K562 (cell line): ENCODE results near the gene AMBRA1. TPM values are rescaled to one million over a fixed set of nuclear protein-coding genes. Genes with fewer than 3 reads are reported as not detected.

Source experiments
- ATAC-seq: fragments of 200-7000 bp; cut with Tn5 transposase; 3 replicates; pipeline ENCODE4 v1.9.1; 2020; ENCODE audit warnings: moderate library complexity
- BruUV-seq: library from RNA; stranded (reverse); fragments of 400-500 nt; replicated peaks from 2 replicates; lab custom pipeline; 2021; lab: Mats Ljungman, UMichigan
- CTCF ChIA-PET: fragments of 300-600 bp; formaldehyde crosslinking; extraction: SDS; loops from one replicate; lab custom pipeline; 2021; ENCODE audit warnings: low intra/inter-chr PET ratio; lab: Yijun Ruan, JAX
- POLR2A ChIA-PET: fragments of 300-600, 350-650 bp; sonication (Branson Sonifier 250); formaldehyde crosslinking; extraction: SDS; loops from one replicate; lab custom pipeline; 2021; ENCODE audit warnings: antibody characterized with exemption, inconsistent platforms; lab: Yijun Ruan, JAX
- DNase-seq, 4 experiments: peaks; one replicate each; pipeline versions ENCODE4 v3.0.0 to v3.0.0-alpha.2; 2011 to 2018; ENCODE audit warnings: low spot score in 3 of 4, mixed read lengths in 3 of 4; ENCODE audit errors: extremely low read depth in 1 of 4
- FAIRE-seq: peaks from 2 replicates; lab custom pipeline; 2011; peaks lifted over from hg19 to GRCh38; lab: Jason Lieb, UNC
- H2AFZ ChIP-seq: 2 replicates; pipeline ENCODE4 v1.6.0; 2011; ENCODE audit warnings: low read depth, low read length, control low read depth, inconsistent platforms
- H3K27ac ChIP-seq: fragments of 200-600 bp; 3 replicates; pipeline ENCODE4 v1.8.0; 2011; ENCODE audit warnings: low read depth, mild to moderate bottlenecking, control low read depth, inconsistent platforms, low read length, moderate library complexity, mixed read lengths; ENCODE audit errors: extremely low read depth
- H3K27me3 ChIP-seq, 2 experiments: fragments of 300-600 bp in 1 of 2; 2 replicates in 1 of 2; 3 replicates in 1 of 2; pipeline versions ENCODE4 v1.6.0 to v1.8.0; 2011; ENCODE audit warnings: inconsistent platforms in 2 of 2, low read length in 2 of 2, mild to moderate bottlenecking in 1 of 2, mixed read lengths in 1 of 2, moderate library complexity in 1 of 2; ENCODE audit not compliant: control insufficient read depth in 2 of 2, insufficient read depth in 2 of 2
- H3K36me3 ChIP-seq: fragments of 300-600 bp; 3 replicates; pipeline ENCODE4 v1.8.0; 2011; ENCODE audit warnings: mild to moderate bottlenecking, low read length, inconsistent platforms; ENCODE audit not compliant: control insufficient read depth, insufficient read depth
- H3K4me1 ChIP-seq, 2 experiments: fragments of 200-600 bp in 1 of 2; replicated peaks in 1 of 2; 2 replicates in 1 of 2; 3 replicates in 1 of 2; pipeline versions ENCODE4 v1.5.1 to v1.8.0; 2011; ENCODE audit warnings: inconsistent platforms in 2 of 2, low read length in 2 of 2, mild to moderate bottlenecking in 1 of 2, mixed read lengths in 1 of 2, moderate library complexity in 1 of 2; ENCODE audit not compliant: control insufficient read depth in 2 of 2, insufficient read depth in 2 of 2
- H3K4me2 ChIP-seq: 2 replicates; pipeline ENCODE4 v1.6.1; 2011; ENCODE audit warnings: low read length, control low read depth, inconsistent platforms, mixed read lengths; ENCODE audit not compliant: insufficient read depth
- H3K4me3 ChIP-seq: fragments of 200-600 bp; sonication (generic), shearing (Covaris generic); 2 replicates; pipeline ENCODE4 v1.5.1; 2016; ENCODE audit warnings: control low read depth, inconsistent platforms
- H3K79me2 ChIP-seq: fragments of 200-600 bp; 3 replicates; pipeline ENCODE4 v1.8.0; 2011; ENCODE audit warnings: low read length, inconsistent platforms; ENCODE audit not compliant: control insufficient read depth, insufficient read depth
- H3K9ac ChIP-seq, 2 experiments: 2 replicates each; pipeline versions ENCODE4 v1.6.0 to v1.6.1; 2011; ENCODE audit warnings: low read depth in 2 of 2, low read length in 2 of 2, control low read depth in 1 of 2, inconsistent platforms in 1 of 2, mild to moderate bottlenecking in 1 of 2, mixed read lengths in 1 of 2; ENCODE audit not compliant: insufficient read depth in 1 of 2
- H3K9me1 ChIP-seq: one replicate; pipeline ENCODE4 v1.6.0; 2011; ENCODE audit warnings: inconsistent platforms, mild to moderate bottlenecking, low read length, moderate library complexity; ENCODE audit not compliant: control insufficient read depth, insufficient read depth
- H3K9me3 ChIP-seq: replicated peaks from 2 replicates; pipeline ENCODE4 v1.5.1; 2011; ENCODE audit warnings: low read depth, low read length, inconsistent platforms; ENCODE audit not compliant: control insufficient read depth, insufficient read depth
- H4K20me1 ChIP-seq: replicated peaks from 2 replicates; pipeline ENCODE4 v1.6.1; 2011; ENCODE audit warnings: low read length, inconsistent platforms, mixed read lengths; ENCODE audit not compliant: control insufficient read depth, insufficient read depth
- ATF7 ChIP-seq: fragments of 450-650 bp; IDR thresholded peaks from 2 replicates; pipeline ENCODE4 v1.7.1; 2014; ENCODE audit warnings: mild to moderate bottlenecking, moderate library complexity
- GATAD2A ChIP-seq: fragments of 450-650 bp; IDR thresholded peaks from 2 replicates; pipeline ENCODE4 v1.6.1; 2017
- HEY1 ChIP-seq: fragments of 250-450 bp; sonication (Bioruptor Pico); IDR thresholded peaks from 2 replicates; pipeline ENCODE4 v1.5.0; 2020; ENCODE audit warnings: mild to moderate bottlenecking, moderate library complexity, borderline replicate concordance
- HNRNPH1 ChIP-seq: fragments of 200-400 bp; formaldehyde crosslinking; optimal IDR thresholded peaks from 2 replicates; pipeline ENCODE3; 2017; ENCODE audit warnings: low read depth, mild to moderate bottlenecking, low read length, moderate library complexity
- PKNOX1 ChIP-seq: fragments of 450-650 bp; IDR thresholded peaks from 2 replicates; pipeline ENCODE4 v1.6.1; 2016
- POLR2B ChIP-seq: fragments of 450-650 bp; IDR thresholded peaks from 2 replicates; pipeline ENCODE4 v1.6.1; 2018; ENCODE audit warnings: low read depth; ENCODE audit not compliant: partially characterized antibody
- TBL1XR1 ChIP-seq, 2 experiments: IDR thresholded peaks; 2 replicates each; pipeline ENCODE4 v1.6.1; 2012; ENCODE audit warnings: improper control_type of control experiment in 2 of 2, low read length in 2 of 2, mild to moderate bottlenecking in 1 of 2
- YY1 ChIP-seq, 3 experiments: IDR thresholded peaks; 2 replicates each; pipeline ENCODE4 v1.6.1; 2011; ENCODE audit warnings: low read length in 2 of 3, mild to moderate bottlenecking in 2 of 3, moderate library complexity in 2 of 3, borderline replicate concordance in 1 of 3, control low read depth in 1 of 3, low read depth in 1 of 3; ENCODE audit not compliant: insufficient read depth in 3 of 3, insufficient replicate concordance in 2 of 3, control insufficient read depth in 1 of 3, insufficient read length in 1 of 3; ENCODE audit errors: extremely low read depth in 1 of 3
- ZHX1 ChIP-seq: fragments of 150-350 bp; conservative IDR thresholded peaks from 2 replicates; pipeline ENCODE4 v1.6.1; 2014; ENCODE audit warnings: low read length
- ZNF384 ChIP-seq: IDR thresholded peaks from 2 replicates; pipeline ENCODE4 v1.6.1; 2012; ENCODE audit warnings: low read depth, low read length, improper control_type of control experiment
- WGBS: fragments of 100-300 bp; shearing (Covaris generic); methylation state at CpG from one replicate; pipeline ENCODE4 v1.1.6; 2016; ENCODE audit warnings: low coverage, mixed read lengths; ENCODE audit not compliant: insufficient coverage; ENCODE audit errors: missing lambda C conversion rate; 5-methylcytosine and 5-hydroxymethylcytosine counted together
- in situ Hi-C: fragments of 300-500 bp; cut with MboI; formaldehyde crosslinking; loops from 4 replicates; pipeline ENCODE4 v1.15.0; 2018; ENCODE audit warnings: inconsistent platforms, mixed read lengths
- intact Hi-C: fragments of 100-400 bp; cut with micrococcal nuclease; formaldehyde crosslinking; loops from 2 replicates; pipeline ENCODE4 v1.14.2; 2022
- polyA plus RNA-seq, 8 experiments: library from polyadenylated mRNA; depleted of rRNA in 4 of 8; stranded (reverse) in 5 of 8; unstranded in 3 of 8; fragments of >200 nt; fragmentation: Nextera tagmentation in 2 of 8; fragmentation: Illumina TruSeq in 1 of 8; extraction: Ambion mirVana in 2 of 8; extraction: Trizol in 1 of 8; gene quantifications; 2 replicates each; pipeline versions ENCODE4 v1.2.1 to v1.2.3, GENCODE V29; 2011 to 2014; ENCODE audit warnings: inconsistent platforms in 1 of 8, missing spikeins in 1 of 8
- total RNA-seq, 7 experiments: library from RNA; depleted of rRNA in 6 of 7; stranded (reverse); fragments of >200 nt in 6 of 7; fragmentation: Illumina TruSeq in 2 of 7; extraction: Trizol in 2 of 7; gene quantifications; 2 replicates each; pipeline versions ENCODE4 v1.2.1 to v1.2.3, GENCODE V29; 2011 to 2021; ENCODE audit warnings: low replicate concordance in 1 of 7
- TF ChIP-seq, protein P1 (sequence below): sonication (generic); formaldehyde crosslinking; IDR thresholded peaks from 2 replicates; pipeline ENCODE4 v1.8.1; 2023; ENCODE audit warnings: mild to moderate bottlenecking, missing genetic modification reagents

AMBRA1 gene
- total and polyA plus RNA-seq, 9 of the 15 experiments (the other 6 are each of a cell fraction or from before 2014, with no cell fraction given), result 0.15 to 24.5 (median 13.0) TPM

DNA sequence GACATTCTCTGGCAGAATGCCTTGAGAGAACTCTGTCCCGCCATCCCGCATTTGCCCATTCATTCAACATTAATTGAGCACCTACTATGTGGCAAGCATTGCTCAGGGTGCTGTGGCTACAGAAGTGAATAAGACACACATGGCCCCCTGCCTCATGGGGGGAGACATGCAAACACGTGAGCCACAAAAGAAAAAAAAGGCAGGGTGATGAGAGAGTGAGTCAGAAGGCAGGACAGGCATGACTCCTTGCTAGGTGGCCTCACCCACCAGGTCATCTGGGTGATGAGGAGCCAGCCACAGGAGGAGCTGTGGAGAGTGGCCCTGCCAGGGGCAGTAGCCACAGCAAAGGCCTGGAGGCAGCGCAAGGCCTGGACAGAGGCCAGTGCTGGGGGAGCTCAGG, 207.1 kb downstream of the AMBRA1 start (continued):
- TF ChIP-seq ATF7 (no peak), POLR2B (no peak), ZHX1 (no peak), ZNF384 (0 out of 2 replicates have a peak, but pooled peaks have one; percentile 9)
- TF ChIP-seq, protein P1, sequence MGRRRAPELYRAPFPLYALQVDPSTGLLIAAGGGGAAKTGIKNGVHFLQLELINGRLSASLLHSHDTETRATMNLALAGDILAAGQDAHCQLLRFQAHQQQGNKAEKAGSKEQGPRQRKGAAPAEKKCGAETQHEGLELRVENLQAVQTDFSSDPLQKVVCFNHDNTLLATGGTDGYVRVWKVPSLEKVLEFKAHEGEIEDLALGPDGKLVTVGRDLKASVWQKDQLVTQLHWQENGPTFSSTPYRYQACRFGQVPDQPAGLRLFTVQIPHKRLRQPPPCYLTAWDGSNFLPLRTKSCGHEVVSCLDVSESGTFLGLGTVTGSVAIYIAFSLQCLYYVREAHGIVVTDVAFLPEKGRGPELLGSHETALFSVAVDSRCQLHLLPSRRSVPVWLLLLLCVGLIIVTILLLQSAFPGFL (CRISPR knock-in tag), result no peak

DNA sequence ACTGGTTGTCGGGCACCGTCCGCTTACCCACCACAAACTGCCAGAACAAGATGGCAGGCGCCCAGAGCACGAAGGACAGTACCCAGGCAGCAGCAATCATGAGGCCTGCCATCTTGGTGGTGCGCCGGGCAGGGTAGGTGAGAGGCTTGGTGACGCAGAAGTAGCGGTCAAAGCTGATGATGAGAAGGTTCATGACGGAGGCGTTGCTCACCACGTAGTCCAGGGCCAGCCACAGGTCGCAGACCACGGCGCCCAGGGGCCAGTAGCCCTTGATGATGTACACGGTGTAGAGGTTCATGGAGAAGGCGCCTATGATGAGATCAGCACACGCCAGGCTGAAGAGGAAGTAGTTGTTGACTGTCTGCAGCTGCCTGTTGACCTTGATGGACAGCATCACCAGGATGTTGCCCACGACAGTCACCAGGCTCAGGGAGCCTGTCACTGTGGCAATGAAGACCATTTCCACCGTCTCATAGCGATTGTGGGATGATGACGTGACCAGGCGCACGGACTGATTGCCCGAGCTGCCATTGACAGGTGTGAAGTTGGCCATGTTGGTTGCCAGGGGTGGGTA, 207.7 kb downstream of the AMBRA1 start:
- Histone ChIP-seq H3K4me2 (no peak overlapping the region), H3K9me1 (peaks cover 7% of the 10 kb centered on the region), H3K27ac (no peak overlapping the region), H2AFZ (no peak overlapping the region), H3K4me3 (no peak overlapping the region), H3K4me1 (peaks cover 27 to 80% of the 10 kb centered on the region in 2 experiments), H3K9ac (no peak overlapping the region), H3K79me2 (peaks cover 16% of the 10 kb centered on the region), H3K9me3 (no peaks in the 10 kb centered on the region), H3K36me3 (peaks cover 17% of the 10 kb centered on the region; the same call in 1 of the 3 replicates), H3K27me3 (peaks cover 0 to 11% of the 10 kb centered on the region in 2 experiments; a peak in 1 of 5 replicates), H4K20me1 (no peaks in the 10 kb centered on the region; the same call in 1 of the 2 replicates)
- ChIA-PET CTCF (no interaction called here), POLR2A (no interaction called here)
- peak; percentile 68 for TF ChIP-seq PKNOX1
- no peak for TF ChIP-seq HNRNPH1
- TF ChIP-seq HEY1 (CRISPR knock-in tag), result no peak
- no peak for TF ChIP-seq GATAD2A
- no peak for TF ChIP-seq TBL1XR1 (IDR thresholded peaks at IDR 0.05; ENCODE audit: low read length in 2 of 2)
- TF ChIP-seq YY1 (IDR thresholded peaks at IDR 0.05; ENCODE audit: borderline replicate concordance in 1 of 3, control insufficient read depth in 1 of 3, extremely low read depth in 1 of 3, insufficient read depth in 3 of 3, insufficient read length in 1 of 3, insufficient replicate concordance in 2 of 3, low read depth in 1 of 3, low read length in 2 of 3), result peak in 1 of 3 experiments; percentile 31
- FAIRE-seq (no peak), ATAC-seq (no peak), DNase-seq (no peak)
- intact Hi-C loops, result loop anchor here (5.0 kb wide), 1 partner anchor 231 kb away; the partner anchor contains the start of genes ATG13 and HARBI1
- in situ Hi-C loops, result no loop called here
- BruUV-seq, result no TSS peak
- WGBS, result 71% methylated on average over 25 of the region's 25 CpGs
